Lower lobe of right lung (tissue), 2 donors: ENCODE results near the gene SSH2. TPM values are rescaled to one million over a fixed set of nuclear protein-coding genes. Genes with fewer than 3 reads are reported as not detected.
A peak's percentile ranks its signal among the peaks of the same experiment; 100 is the strongest.
"Not testable (repeated sequence)": the region's sequence is repeated elsewhere in the genome, so short reads cannot be mapped to it uniquely, and the experiment has no call there.

ENCODE experiments used
- ATAC-seq, 2 donors: fragments of 200-7000 bp; cut with Tn5 transposase; one replicate each; pipeline ENCODE4 v1.9.1; 2020 to 2022; ENCODE audit warnings: mild to moderate bottlenecking in 2 of 2, moderate library complexity in 2 of 2
- DNase-seq: peaks from one replicate; pipeline ENCODE4 v3.0.0-alpha.2; 2020
- H3K27ac ChIP-seq: fragments of 200-600 bp; one replicate; pipeline ENCODE4 v1.8.0; 2022
- H3K27me3 ChIP-seq: fragments of 200-600 bp; one replicate; pipeline ENCODE4 v1.8.0; 2022; ENCODE audit warnings: low read depth
- H3K36me3 ChIP-seq: fragments of 200-600 bp; one replicate; pipeline ENCODE4 v1.8.0; 2022; ENCODE audit warnings: mild to moderate bottlenecking
- H3K4me1 ChIP-seq: fragments of 200-600 bp; one replicate; pipeline ENCODE4 v1.8.0; 2022
- H3K4me3 ChIP-seq: fragments of 200-600 bp; one replicate; pipeline ENCODE4 v1.8.0; 2022; ENCODE audit warnings: mild to moderate bottlenecking
- H3K9me3 ChIP-seq: fragments of 200-600 bp; one replicate; pipeline ENCODE4 v1.8.0; 2022
- intact Hi-C: fragments of 100-400 bp; cut with DNase I; formaldehyde crosslinking; loops from one replicate; pipeline ENCODE4 v1.11.0; 2022
- total RNA-seq: library from RNA; stranded (reverse); fragmentation: NEBNext Ultra II Directional; extraction: Animal tissue kit (Norgen Biotek cat#: 25700); gene quantifications from one replicate; pipeline ENCODE4 v1.2.1, GENCODE V29; 2021
- TF ChIP-seq, protein P1 (sequence below): fragments of 200-600 bp; IDR thresholded peaks from one replicate; pipeline ENCODE4 v1.8.0; 2022; ENCODE audit warnings: antibody characterized with exemption, mild to moderate bottlenecking
- donor health status: DM: no; HTN: yes; CAD: no; lungs with severe emphysema.

Gene SSH2
- total RNA-seq, 1 donor from 2014 or later, result 105 TPM

DNA sequence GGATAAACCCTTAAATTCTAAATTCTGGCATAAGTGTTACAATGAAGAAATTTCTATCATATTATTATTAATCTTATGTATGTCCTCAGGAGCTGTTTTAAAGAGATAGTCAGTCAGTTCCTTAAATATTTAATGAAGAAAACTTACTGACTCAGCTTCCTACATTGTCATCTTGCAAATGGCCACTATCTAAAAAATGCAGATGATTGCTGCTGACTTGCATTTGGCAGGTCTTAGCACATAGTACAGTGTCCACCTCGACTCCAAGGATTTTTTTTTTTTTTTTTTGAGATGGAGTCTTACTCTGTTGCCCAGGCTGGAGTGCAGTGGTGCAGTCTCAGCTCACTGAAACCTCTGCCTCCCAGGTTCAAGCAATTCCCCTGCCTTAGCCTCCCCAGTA is 252.2 kb downstream of the SSH2 start:
- TF ChIP-seq, protein P1, sequence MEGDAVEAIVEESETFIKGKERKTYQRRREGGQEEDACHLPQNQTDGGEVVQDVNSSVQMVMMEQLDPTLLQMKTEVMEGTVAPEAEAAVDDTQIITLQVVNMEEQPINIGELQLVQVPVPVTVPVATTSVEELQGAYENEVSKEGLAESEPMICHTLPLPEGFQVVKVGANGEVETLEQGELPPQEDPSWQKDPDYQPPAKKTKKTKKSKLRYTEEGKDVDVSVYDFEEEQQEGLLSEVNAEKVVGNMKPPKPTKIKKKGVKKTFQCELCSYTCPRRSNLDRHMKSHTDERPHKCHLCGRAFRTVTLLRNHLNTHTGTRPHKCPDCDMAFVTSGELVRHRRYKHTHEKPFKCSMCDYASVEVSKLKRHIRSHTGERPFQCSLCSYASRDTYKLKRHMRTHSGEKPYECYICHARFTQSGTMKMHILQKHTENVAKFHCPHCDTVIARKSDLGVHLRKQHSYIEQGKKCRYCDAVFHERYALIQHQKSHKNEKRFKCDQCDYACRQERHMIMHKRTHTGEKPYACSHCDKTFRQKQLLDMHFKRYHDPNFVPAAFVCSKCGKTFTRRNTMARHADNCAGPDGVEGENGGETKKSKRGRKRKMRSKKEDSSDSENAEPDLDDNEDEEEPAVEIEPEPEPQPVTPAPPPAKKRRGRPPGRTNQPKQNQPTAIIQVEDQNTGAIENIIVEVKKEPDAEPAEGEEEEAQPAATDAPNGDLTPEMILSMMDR, result no peak
- no peaks in the 10 kb centered on the region for H3K9me3 ChIP-seq
- peaks cover 28% of the 10 kb centered on the region for H3K4me1 ChIP-seq
- intact Hi-C loops, result no loop called here
- no peak overlapping the region for H3K4me3 ChIP-seq
- ATAC-seq (peak in 1 of 2 donors; percentile 9), DNase-seq (no peak)
- peaks cover 70% of the 10 kb centered on the region for H3K36me3 ChIP-seq
- no peaks in the 10 kb centered on the region for H3K27me3 ChIP-seq
- H3K27ac ChIP-seq, result peak overlapping the region; percentile 34

DNA sequence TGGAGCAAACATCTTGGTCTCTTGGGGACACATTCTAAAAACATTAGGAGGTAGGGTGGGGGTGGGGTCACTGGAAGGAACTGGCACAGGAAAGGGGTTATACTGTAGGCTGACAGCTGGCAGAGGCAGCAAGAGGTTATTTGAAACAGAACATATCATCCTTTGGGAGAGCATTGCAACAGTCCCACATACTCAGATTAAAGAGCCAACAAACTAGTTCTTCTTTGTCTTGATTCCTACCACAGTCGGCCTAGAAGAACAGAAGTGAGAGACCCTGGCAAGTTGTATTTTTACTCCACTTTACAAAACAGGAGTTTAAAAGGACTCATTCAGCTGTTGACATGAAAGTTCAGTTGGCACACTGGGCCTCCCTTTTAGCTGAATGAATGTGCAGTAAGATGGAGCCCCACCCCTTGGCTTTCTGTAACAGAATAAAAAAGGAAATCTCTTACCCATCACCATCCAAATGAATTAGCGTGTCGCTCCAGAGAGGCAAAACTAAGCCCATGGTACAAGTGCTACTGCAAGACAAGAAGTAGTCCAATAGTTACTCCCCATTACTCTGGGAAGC is 252.7 kb downstream of the SSH2 start:
- H3K36me3 ChIP-seq, result peaks cover 74% of the 10 kb centered on the region
- H3K4me1 ChIP-seq, result peaks cover 23% of the 10 kb centered on the region
- no peak overlapping the region for H3K4me3 ChIP-seq
- peak overlapping the region; percentile 34 for H3K27ac ChIP-seq
- intact Hi-C loops, result no loop called here
- H3K9me3 ChIP-seq, result no peaks in the 10 kb centered on the region
- ATAC-seq, result peak in 1 of 2 donors; percentile 35
- TF ChIP-seq, protein P1, result no peak
- H3K27me3 ChIP-seq, result no peaks in the 10 kb centered on the region
- DNase-seq, result no peak

DNA sequence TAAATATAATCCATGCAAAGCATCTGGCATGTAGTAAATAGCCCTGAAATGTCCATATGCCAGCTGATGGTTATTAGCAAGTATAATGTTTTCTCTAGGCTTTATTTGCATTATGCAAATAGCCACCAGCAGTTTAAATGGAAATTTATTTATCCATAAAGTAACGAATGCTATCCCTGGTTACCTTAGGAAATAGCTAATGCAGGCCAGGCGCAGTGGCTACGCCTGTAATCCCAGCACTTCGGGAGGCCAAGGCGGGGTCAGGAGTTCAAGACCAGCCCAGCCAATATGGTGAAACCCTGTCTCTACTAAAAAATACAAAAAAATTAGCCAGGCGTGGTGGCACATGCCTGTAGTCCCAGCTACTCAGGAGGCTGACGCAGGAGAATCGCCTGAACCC is 254.1 kb downstream of the SSH2 start:
- H3K4me1 ChIP-seq, ATAC-seq, H3K4me3 ChIP-seq, H3K9me3 ChIP-seq, H3K27ac ChIP-seq, intact Hi-C loops, H3K27me3 ChIP-seq, DNase-seq: not testable (repeated sequence)
- H3K36me3 ChIP-seq, result peaks cover 86% of the 10 kb centered on the region

DNA sequence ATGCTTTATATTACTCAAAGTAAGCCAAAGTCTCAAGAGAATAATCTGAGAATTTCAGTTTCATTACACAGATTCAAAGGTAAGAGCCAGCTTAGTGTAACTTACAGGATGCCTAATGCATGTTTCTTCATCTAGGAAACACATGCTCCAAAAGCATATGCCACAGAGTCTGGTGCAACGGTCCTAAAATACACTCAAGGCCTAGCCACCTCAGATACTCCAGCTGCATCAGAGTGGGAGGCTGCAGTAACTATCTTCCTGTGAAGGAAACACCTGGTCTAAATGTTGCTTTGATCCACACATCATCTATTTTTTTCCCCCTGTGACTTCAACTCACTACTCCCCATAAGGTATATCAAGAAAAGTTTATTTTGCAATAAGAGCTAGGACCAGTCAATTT is 255.7 kb downstream of the SSH2 start:
- intact Hi-C loops, result no loop called here
- no peaks in the 10 kb centered on the region for H3K9me3 ChIP-seq
- no peak overlapping the region for H3K27ac ChIP-seq
- peaks cover 9% of the 10 kb centered on the region for H3K4me1 ChIP-seq
- peaks cover 94% of the 10 kb centered on the region for H3K36me3 ChIP-seq
- ATAC-seq (no peak), DNase-seq (no peak)
- TF ChIP-seq, protein P1, result no peak
- H3K4me3 ChIP-seq, result no peak overlapping the region
- no peaks in the 10 kb centered on the region for H3K27me3 ChIP-seq

DNA sequence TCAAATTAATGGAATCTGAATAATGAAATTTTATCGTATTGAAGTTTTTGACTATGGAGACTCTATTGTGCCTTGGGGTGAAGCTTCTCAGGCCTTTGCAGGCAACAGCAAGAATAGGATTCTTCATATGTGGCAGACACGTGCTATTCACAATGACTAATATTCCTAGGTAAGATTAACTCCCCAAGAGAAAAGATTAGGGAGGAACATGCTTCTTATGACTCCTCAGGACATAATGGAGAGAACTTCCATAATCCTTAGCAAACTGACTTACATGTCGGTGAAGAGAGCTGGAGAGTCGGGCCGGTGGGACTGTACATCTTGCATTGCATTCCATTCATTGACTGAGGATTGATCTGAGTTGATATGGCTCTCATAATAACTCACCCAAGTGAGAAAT is 258.4 kb downstream of the SSH2 start:
- DNase-seq, result no peak
- no peak overlapping the region for H3K4me3 ChIP-seq
- H3K27me3 ChIP-seq, result no peaks in the 10 kb centered on the region
- no peaks in the 10 kb centered on the region for H3K4me1 ChIP-seq
- H3K9me3 ChIP-seq, result no peaks in the 10 kb centered on the region
- intact Hi-C loops, result no loop called here
- TF ChIP-seq, protein P1, result no peak
- peaks cover 96% of the 10 kb centered on the region for H3K36me3 ChIP-seq
- H3K27ac ChIP-seq, result no peak overlapping the region
- ATAC-seq, result no peak

DNA sequence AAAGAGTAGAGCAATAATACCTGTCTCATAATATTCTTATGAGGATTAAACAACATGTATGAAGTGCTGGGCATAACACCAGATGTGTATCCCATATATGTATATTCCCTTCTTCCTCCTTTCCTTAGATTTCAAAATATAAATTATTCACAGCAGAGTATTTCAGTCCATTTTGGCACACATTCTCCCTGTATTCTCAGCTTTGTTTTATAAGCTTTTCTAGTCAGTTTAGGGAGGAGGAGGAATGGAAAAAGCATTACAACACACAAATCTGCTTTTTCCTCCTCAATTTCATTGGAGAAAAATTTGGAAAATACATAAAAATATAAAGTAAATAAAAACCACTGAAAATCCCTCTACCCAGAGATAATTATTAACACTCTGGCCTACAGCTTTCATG is 260.8 kb downstream of the SSH2 start:
- ATAC-seq (no peak), DNase-seq (no peak)
- intact Hi-C loops, result no loop called here
- no peak overlapping the region for H3K4me3 ChIP-seq
- H3K9me3 ChIP-seq, result no peaks in the 10 kb centered on the region
- peaks cover 6% of the 10 kb centered on the region for H3K4me1 ChIP-seq
- peaks cover 96% of the 10 kb centered on the region for H3K36me3 ChIP-seq
- H3K27ac ChIP-seq, result no peak overlapping the region
- no peaks in the 10 kb centered on the region for H3K27me3 ChIP-seq
- TF ChIP-seq, protein P1, result no peak
